WTC11 (cell line): Measurements from ENCODE around the gene NRG3. TPM values are rescaled to one million over a fixed set of nuclear protein-coding genes. Genes with fewer than 3 reads are reported as not detected.

Experiments used
- ATAC-seq: fragments of 200-7000 bp; cut with Tn5 transposase; 2 replicates; pipeline ENCODE4 v1.10.0; 2021; ENCODE audit warnings: mild to moderate bottlenecking, moderate library complexity
- CTCF ChIA-PET: fragments of 300-600 bp; sonication (Branson Sonifier 250); formaldehyde crosslinking; loops from one replicate; lab custom pipeline; 2021; ENCODE audit warnings: antibody characterized with exemption; lab: Charles Lee
- POLR2A ChIA-PET: fragments of 350-600 bp; sonication (Branson Sonifier 250); formaldehyde crosslinking; loops from one replicate; lab custom pipeline; 2021; ENCODE audit warnings: antibody characterized with exemption; lab: Charles Lee
- DNase-seq: peaks from one replicate; pipeline ENCODE4 v3.0.0; 2021; ENCODE audit warnings: low spot score
- H3K27ac Mint-ChIP-seq: 2 replicates; pipeline ENCODE4 v1.8.0; 2021; ENCODE audit warnings: mixed read lengths
- H3K27me3 Mint-ChIP-seq: 2 replicates; pipeline ENCODE4 v1.8.0; 2021; ENCODE audit warnings: low read depth, mild to moderate bottlenecking, moderate library complexity, mixed read lengths
- H3K36me3 Mint-ChIP-seq: 2 replicates; pipeline ENCODE4 v1.8.0; 2021; ENCODE audit warnings: mixed read lengths
- H3K4me1 Mint-ChIP-seq: 2 replicates; pipeline ENCODE4 v1.8.0; 2022; ENCODE audit warnings: mixed read lengths
- H3K4me3 Mint-ChIP-seq: 2 replicates; pipeline ENCODE4 v1.8.0; 2021; ENCODE audit warnings: mild to moderate bottlenecking, moderate library complexity, mixed read lengths
- H3K9me3 Mint-ChIP-seq: 2 replicates; pipeline ENCODE4 v1.8.0; 2021; ENCODE audit warnings: mixed read lengths
- ERG ChIP-seq: fragments of 250-450 bp; sonication (Bioruptor Pico); IDR thresholded peaks from 2 replicates; pipeline ENCODE4 v1.8.0; 2021; ENCODE audit warnings: mild to moderate bottlenecking
- FOXJ3 ChIP-seq: sonication (generic); formaldehyde crosslinking; IDR thresholded peaks from 2 replicates; pipeline ENCODE4 v1.9.0; 2021; ENCODE audit warnings: missing genetic modification reagents, mild to moderate bottlenecking, borderline replicate concordance
- FOXK1 ChIP-seq: sonication (generic); formaldehyde crosslinking; IDR thresholded peaks from 2 replicates; pipeline ENCODE4 v1.8.0; 2022; ENCODE audit warnings: mild to moderate bottlenecking, moderate library complexity, missing genetic modification reagents
- FOXP1 ChIP-seq: sonication (generic); formaldehyde crosslinking; IDR thresholded peaks from 2 replicates; pipeline ENCODE4 v1.8.0; 2022; ENCODE audit warnings: missing genetic modification reagents, mild to moderate bottlenecking, moderate library complexity, borderline replicate concordance
- JUN ChIP-seq: sonication (generic); formaldehyde crosslinking; IDR thresholded peaks from 2 replicates; pipeline ENCODE4 v1.8.0; 2023; ENCODE audit warnings: mild to moderate bottlenecking, missing genetic modification reagents
- KAT7 ChIP-seq: sonication (generic); formaldehyde crosslinking; IDR thresholded peaks from 2 replicates; pipeline ENCODE4 v1.8.1; 2023; ENCODE audit warnings: missing genetic modification reagents, mild to moderate bottlenecking, borderline replicate concordance
- NFE2L1 ChIP-seq: sonication (generic); formaldehyde crosslinking; IDR thresholded peaks from 2 replicates; pipeline ENCODE4 v1.8.1; 2023; ENCODE audit warnings: missing genetic modification reagents
- OVOL2 ChIP-seq: fragments of 250-450 bp; sonication (Bioruptor Pico); IDR thresholded peaks from 2 replicates; pipeline ENCODE4 v1.9.0; 2021; ENCODE audit warnings: mild to moderate bottlenecking, borderline replicate concordance
- PRDM15 ChIP-seq: sonication (generic); formaldehyde crosslinking; IDR thresholded peaks from 2 replicates; pipeline ENCODE4 v1.8.0; 2022; ENCODE audit warnings: missing genetic modification reagents
- PRRX2 ChIP-seq: fragments of 250-450 bp; sonication (Bioruptor Pico); IDR thresholded peaks from 2 replicates; pipeline ENCODE4 v1.8.0; 2021; ENCODE audit warnings: mild to moderate bottlenecking
- TEAD1 ChIP-seq: sonication (generic); formaldehyde crosslinking; IDR thresholded peaks from 2 replicates; pipeline ENCODE4 v1.8.0; 2022; ENCODE audit warnings: mild to moderate bottlenecking, missing genetic modification reagents
- ZMAT4 ChIP-seq: fragments of 250-450 bp; sonication (Bioruptor Pico); IDR thresholded peaks from 2 replicates; pipeline ENCODE4 v1.9.0; 2021; ENCODE audit warnings: mild to moderate bottlenecking
- ZNF138 ChIP-seq: sonication (generic); formaldehyde crosslinking; conservative IDR thresholded peaks from 2 replicates; pipeline ENCODE4 v1.8.1; 2022; ENCODE audit warnings: mild to moderate bottlenecking, moderate library complexity, missing genetic modification reagents
- ZNF263 ChIP-seq: sonication (generic); formaldehyde crosslinking; IDR thresholded peaks from 2 replicates; pipeline ENCODE4 v1.8.1; 2022; ENCODE audit warnings: low read depth, mild to moderate bottlenecking, moderate library complexity, missing genetic modification reagents
- ZNF281 ChIP-seq: sonication (generic); formaldehyde crosslinking; IDR thresholded peaks from 2 replicates; pipeline ENCODE4 v1.8.0; 2023; ENCODE audit warnings: mild to moderate bottlenecking, missing genetic modification reagents
- ZNF317 ChIP-seq: sonication (generic); formaldehyde crosslinking; IDR thresholded peaks from 2 replicates; pipeline ENCODE4 v1.8.1; 2023; ENCODE audit warnings: low read depth, mild to moderate bottlenecking, moderate library complexity, missing genetic modification reagents, borderline replicate concordance
- ZNF396 ChIP-seq: fragments of 250-450 bp; sonication (Bioruptor Pico); IDR thresholded peaks from 2 replicates; pipeline ENCODE4 v1.8.0; 2021; ENCODE audit warnings: mild to moderate bottlenecking, moderate library complexity, borderline replicate concordance
- total RNA-seq: library from RNA; stranded (reverse); gene quantifications from 3 replicates; pipeline ENCODE4 v1.2.3, GENCODE V29; 2021
- TF ChIP-seq, protein P1 (sequence below): sonication (generic); formaldehyde crosslinking; IDR thresholded peaks from 2 replicates; pipeline ENCODE4 v1.8.1; 2022; ENCODE audit warnings: low read depth, mild to moderate bottlenecking, moderate library complexity, missing genetic modification reagents, borderline replicate concordance
- TF ChIP-seq, protein P2 (sequence below): sonication (generic); formaldehyde crosslinking; conservative IDR thresholded peaks from 2 replicates; pipeline ENCODE4 v1.8.1; 2023; ENCODE audit warnings: mild to moderate bottlenecking, low read depth, missing genetic modification reagents, moderate library complexity

NRG3 gene
- total RNA-seq, 1 experiment from 2014 or later: 7.0 TPM

GRCh38 chr10:82221601-82222149, 346.7 kb downstream of the NRG3 start:
- Mint-ChIP-seq H3K9me3 (no peaks in the 10 kb centered on the region), H3K27ac (no peak overlapping the region), H3K4me3 (no peak overlapping the region), H3K36me3 (no peaks in the 10 kb centered on the region), H3K4me1 (peaks cover 19% of the 10 kb centered on the region), H3K27me3 (no peaks in the 10 kb centered on the region)
- CTCF ChIA-PET: no interaction called here
- TF ChIP-seq TEAD1 (CRISPR knock-in tag): no peak
- POLR2A ChIA-PET: no interaction called here
- DNase-seq (no peak), ATAC-seq (peak; percentile 95)

GRCh38 chr10:82228701-82229100, 353.7 kb downstream of the NRG3 start:
- no peak overlapping the region for H3K27ac Mint-ChIP-seq
- no peak for DNase-seq
- H3K4me3 Mint-ChIP-seq: no peak overlapping the region
- peaks cover 3% of the 10 kb centered on the region; the same call in 1 of the 2 replicates for H3K36me3 Mint-ChIP-seq
- ChIA-PET POLR2A (no interaction called here), CTCF (no interaction called here)
- H3K4me1 Mint-ChIP-seq: no peaks in the 10 kb centered on the region
- H3K9me3 Mint-ChIP-seq: peaks cover 21% of the 10 kb centered on the region
- no peak for TF ChIP-seq JUN (CRISPR knock-in tag)
- no peak for TF ChIP-seq TEAD1 (CRISPR knock-in tag)
- TF ChIP-seq NFE2L1 (CRISPR knock-in tag): no peak
- TF ChIP-seq, protein P1, sequence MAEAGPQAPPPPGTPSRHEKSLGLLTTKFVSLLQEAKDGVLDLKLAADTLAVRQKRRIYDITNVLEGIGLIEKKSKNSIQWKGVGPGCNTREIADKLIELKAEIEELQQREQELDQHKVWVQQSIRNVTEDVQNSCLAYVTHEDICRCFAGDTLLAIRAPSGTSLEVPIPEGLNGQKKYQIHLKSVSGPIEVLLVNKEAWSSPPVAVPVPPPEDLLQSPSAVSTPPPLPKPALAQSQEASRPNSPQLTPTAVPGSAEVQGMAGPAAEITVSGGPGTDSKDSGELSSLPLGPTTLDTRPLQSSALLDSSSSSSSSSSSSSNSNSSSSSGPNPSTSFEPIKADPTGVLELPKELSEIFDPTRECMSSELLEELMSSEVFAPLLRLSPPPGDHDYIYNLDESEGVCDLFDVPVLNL (CRISPR knock-in tag): no peak
- TF ChIP-seq FOXJ3 (CRISPR knock-in tag): no peak
- no peak for TF ChIP-seq FOXP1 (CRISPR knock-in tag)
- no peak for TF ChIP-seq KAT7 (CRISPR knock-in tag)
- TF ChIP-seq, all 79 proteins: peak for 0
- no peaks in the 10 kb centered on the region for H3K27me3 Mint-ChIP-seq
- ATAC-seq: no peak

- TF ChIP-seq PRRX2 (CRISPR knock-in tag) (no peak), ERG (CRISPR knock-in tag) (no peak), PRDM15 (CRISPR knock-in tag) (no peak), ZNF138 (CRISPR knock-in tag) (no peak), OVOL2 (CRISPR knock-in tag) (no peak), ZNF396 (no peak), ZMAT4 (CRISPR knock-in tag) (no peak), KAT7 (CRISPR knock-in tag) (no peak), ZNF317 (CRISPR knock-in tag) (no peak), FOXK1 (no peak), ZNF281 (CRISPR knock-in tag) (no peak), ZNF263 (CRISPR knock-in tag) (no peak)
- TF ChIP-seq, protein P2, sequence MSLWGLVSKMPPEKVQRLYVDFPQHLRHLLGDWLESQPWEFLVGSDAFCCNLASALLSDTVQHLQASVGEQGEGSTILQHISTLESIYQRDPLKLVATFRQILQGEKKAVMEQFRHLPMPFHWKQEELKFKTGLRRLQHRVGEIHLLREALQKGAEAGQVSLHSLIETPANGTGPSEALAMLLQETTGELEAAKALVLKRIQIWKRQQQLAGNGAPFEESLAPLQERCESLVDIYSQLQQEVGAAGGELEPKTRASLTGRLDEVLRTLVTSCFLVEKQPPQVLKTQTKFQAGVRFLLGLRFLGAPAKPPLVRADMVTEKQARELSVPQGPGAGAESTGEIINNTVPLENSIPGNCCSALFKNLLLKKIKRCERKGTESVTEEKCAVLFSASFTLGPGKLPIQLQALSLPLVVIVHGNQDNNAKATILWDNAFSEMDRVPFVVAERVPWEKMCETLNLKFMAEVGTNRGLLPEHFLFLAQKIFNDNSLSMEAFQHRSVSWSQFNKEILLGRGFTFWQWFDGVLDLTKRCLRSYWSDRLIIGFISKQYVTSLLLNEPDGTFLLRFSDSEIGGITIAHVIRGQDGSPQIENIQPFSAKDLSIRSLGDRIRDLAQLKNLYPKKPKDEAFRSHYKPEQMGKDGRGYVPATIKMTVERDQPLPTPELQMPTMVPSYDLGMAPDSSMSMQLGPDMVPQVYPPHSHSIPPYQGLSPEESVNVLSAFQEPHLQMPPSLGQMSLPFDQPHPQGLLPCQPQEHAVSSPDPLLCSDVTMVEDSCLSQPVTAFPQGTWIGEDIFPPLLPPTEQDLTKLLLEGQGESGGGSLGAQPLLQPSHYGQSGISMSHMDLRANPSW (CRISPR knock-in tag): no peak
- no peak overlapping the region for H3K4me3 Mint-ChIP-seq
- H3K4me1 Mint-ChIP-seq: no peaks in the 10 kb centered on the region
- no peak overlapping the region for H3K27ac Mint-ChIP-seq
- ChIA-PET CTCF (no interaction called here), POLR2A (no interaction called here)
- peaks cover 3% of the 10 kb centered on the region; the same call in 1 of the 2 replicates for H3K36me3 Mint-ChIP-seq
- H3K9me3 Mint-ChIP-seq: peaks cover 17% of the 10 kb centered on the region
- no peak for ATAC-seq
- no peak for DNase-seq
- no peaks in the 10 kb centered on the region for H3K27me3 Mint-ChIP-seq
Observed at GRCh38 chr10:82234173-82234572, 359.2 kb downstream of the NRG3 start.
